Fibroblast of the aortic adventitia (primary cell): ENCODE data around the gene SLC9A1. TPM values are rescaled to one million over a fixed set of nuclear protein-coding genes. Genes with fewer than 3 reads are reported as not detected.

Experiments used
- DNase-seq: peaks from one replicate; pipeline ENCODE4 v3.0.0-alpha.2; 2010; ENCODE audit warnings: low read depth
- H3K4me3 ChIP-seq: 2 replicates; pipeline ENCODE4 v1.5.1; 2011; ENCODE audit warnings: low read depth, mild to moderate bottlenecking, control low read depth, low read length, moderate library complexity
- total RNA-seq: library from RNA; depleted of rRNA; stranded (reverse); fragments of >200 nt; gene quantifications from 2 replicates; pipeline ENCODE4 v1.2.3, GENCODE V29; 2012; ENCODE audit warnings: low replicate concordance
- TF ChIP-seq, protein P1 (sequence below): IDR thresholded peaks from 2 replicates; pipeline ENCODE4 v1.5.1; 2011; ENCODE audit warnings: mild to moderate bottlenecking, low read length, control low read depth, inconsistent platforms; ENCODE audit not compliant: insufficient read depth

SLC9A1 gene
- total RNA-seq, 1 donor = 7.4 TPM

DNA sequence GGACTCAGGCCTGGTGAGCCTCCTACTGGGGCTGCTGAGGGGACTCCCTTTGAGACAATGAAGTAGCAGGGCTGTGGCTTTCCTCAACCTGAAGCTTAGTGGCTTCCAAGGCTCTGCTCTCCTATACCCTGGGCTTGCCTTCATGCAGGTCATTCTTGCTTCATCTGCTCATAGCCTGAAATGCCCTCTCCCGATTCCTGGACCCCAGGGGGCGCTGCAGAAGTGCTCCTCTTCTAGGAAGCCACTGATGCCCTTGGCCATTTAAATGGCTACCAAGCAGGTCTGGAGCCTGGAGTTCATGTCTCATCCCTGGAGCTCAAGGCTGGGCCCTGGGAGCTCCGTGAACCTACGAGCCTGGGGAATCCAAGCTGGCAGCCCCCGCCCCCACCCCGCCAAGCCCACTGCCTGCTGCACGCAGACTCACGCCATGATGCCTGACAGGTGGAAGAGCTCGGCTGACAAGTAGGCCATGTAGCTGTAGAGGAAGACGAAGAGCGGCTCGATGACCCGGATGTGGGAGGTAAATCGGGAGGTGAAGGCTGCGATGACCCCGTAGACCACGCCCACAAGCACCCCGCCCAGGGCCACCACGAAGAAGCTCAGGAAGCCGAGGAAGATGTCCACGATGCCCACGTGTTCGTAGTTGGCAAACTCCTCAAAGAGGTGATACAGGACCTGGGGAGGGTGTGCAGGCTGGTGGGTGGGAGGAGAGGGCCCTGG lies 45.7 kb downstream of the SLC9A1 start:
- DNase-seq = no peak
- TF ChIP-seq, protein P1, sequence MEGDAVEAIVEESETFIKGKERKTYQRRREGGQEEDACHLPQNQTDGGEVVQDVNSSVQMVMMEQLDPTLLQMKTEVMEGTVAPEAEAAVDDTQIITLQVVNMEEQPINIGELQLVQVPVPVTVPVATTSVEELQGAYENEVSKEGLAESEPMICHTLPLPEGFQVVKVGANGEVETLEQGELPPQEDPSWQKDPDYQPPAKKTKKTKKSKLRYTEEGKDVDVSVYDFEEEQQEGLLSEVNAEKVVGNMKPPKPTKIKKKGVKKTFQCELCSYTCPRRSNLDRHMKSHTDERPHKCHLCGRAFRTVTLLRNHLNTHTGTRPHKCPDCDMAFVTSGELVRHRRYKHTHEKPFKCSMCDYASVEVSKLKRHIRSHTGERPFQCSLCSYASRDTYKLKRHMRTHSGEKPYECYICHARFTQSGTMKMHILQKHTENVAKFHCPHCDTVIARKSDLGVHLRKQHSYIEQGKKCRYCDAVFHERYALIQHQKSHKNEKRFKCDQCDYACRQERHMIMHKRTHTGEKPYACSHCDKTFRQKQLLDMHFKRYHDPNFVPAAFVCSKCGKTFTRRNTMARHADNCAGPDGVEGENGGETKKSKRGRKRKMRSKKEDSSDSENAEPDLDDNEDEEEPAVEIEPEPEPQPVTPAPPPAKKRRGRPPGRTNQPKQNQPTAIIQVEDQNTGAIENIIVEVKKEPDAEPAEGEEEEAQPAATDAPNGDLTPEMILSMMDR = peak; percentile 25

DNA sequence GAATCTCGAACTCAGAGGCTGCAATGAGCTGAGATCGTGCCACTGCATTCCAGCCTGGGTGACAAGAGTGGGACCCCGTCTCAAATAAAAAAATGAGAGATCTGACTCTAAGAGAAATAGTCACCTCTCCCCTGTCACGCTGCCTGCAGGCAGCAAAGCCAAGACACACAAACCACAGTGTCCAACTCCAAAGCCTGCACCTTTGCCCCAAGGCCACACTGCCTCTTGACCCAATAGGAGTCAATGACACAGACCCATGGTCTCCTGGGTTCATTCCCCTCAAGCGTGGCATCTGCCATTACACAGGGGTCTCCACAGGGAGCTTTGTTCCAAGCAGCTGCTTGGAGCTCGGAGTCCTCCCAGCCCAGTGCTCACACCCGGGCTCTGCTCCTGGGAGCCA lies 46.3 kb downstream of the SLC9A1 start:
- TF ChIP-seq, protein P1 = no peak
- H3K4me3 ChIP-seq = no peak overlapping the region
- no peak for DNase-seq

More for the DNA sequence above, 45.7 kb downstream of the SLC9A1 start:
- H3K4me3 ChIP-seq = no peak overlapping the region

- no peak overlapping the region for H3K4me3 ChIP-seq
- no peak for DNase-seq
- TF ChIP-seq, protein P1 = no peak
Observed at GRCh38 chr1:27106561-27107323, 48.2 kb downstream of the SLC9A1 start.

- TF ChIP-seq, protein P1 = no peak
- no peak for DNase-seq
- H3K4me3 ChIP-seq = no peak overlapping the region
Observed at GRCh38 chr1:27105018-27105417, 49.9 kb downstream of the SLC9A1 start.

DNA sequence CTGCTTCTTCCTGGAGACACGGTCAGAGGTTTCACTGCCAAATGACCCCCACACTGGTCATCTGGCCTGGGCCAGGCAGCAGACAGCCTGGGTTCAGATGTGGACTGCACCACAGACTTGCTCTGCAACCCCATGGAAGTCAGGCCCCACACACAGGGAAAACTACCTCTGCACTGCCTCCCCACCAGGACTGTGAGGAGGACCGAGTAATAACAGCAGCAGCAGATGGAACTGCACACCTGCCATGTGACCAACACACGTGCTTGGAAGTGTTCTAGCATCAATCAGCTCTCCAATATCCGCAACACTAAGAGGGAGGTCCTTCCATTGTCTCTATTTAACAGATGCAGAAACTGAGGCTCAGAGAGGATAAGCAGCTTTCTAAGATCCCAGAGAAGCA lies 51.4 kb downstream of the SLC9A1 start:
- TF ChIP-seq, protein P1 = no peak
- DNase-seq = no peak
- no peak overlapping the region for H3K4me3 ChIP-seq

DNA sequence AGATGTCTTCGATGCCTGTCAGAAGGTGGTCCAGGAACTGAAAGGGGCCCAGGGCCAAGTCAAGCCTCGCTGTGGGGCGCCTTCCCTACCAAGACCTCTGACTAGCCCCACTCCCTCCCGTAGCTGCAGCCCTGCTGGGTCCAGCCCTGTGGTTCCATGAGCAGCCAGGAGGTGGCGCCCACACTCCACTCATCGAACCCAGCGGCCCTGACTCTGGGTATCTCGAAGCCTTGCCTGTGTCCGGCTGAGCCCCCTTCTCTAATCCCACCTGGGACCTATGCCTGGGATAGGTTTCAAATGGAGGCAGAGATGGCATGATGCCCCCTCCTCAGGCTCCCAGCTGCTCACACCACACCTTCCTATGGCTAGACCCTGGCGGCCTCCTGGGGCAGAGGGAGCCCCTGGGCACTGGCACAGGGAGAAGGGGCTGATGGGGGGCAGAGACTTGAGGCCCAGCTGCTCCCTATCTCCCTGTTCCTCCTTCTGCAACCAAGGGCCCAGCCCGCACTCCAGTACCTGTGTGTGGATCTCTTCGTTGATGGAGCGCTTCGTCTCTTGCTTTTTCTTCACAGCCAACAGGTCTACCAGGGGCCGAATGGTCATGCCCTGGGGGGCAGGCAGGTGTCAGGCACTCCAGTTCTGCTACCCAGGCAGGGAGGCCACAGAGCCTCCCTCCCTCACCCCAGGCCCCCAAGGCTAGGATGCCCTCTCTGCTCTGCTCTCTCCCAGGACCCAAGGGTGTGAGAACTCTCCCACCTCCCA lies 52.0 kb downstream of the SLC9A1 start:
- no peak overlapping the region for H3K4me3 ChIP-seq
- TF ChIP-seq, protein P1 = peak; percentile 98
- peak; percentile 57 for DNase-seq
